ENCODE data around the gene SUGP1.

DNA sequence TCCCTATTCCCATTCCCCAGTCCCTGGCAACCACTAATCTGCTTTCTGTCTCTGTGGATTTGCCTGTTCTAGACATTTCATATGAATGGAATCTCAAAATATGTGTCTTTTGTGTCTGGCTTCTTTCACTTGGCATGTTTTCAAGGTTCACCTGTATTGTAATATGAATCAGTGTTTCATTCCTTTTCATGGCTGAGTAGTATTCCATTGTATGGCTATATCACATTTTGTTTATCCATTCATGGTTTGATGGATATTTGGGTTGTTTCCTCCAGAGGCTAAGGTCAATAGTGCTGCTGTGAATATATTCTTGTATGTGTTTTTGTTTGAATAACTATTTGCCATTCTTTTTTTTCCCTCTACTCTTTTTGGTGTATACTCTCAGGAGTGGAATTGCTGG lies 84.1 kb downstream of the SUGP1 start:
- TF ChIP-seq, protein P1, sequence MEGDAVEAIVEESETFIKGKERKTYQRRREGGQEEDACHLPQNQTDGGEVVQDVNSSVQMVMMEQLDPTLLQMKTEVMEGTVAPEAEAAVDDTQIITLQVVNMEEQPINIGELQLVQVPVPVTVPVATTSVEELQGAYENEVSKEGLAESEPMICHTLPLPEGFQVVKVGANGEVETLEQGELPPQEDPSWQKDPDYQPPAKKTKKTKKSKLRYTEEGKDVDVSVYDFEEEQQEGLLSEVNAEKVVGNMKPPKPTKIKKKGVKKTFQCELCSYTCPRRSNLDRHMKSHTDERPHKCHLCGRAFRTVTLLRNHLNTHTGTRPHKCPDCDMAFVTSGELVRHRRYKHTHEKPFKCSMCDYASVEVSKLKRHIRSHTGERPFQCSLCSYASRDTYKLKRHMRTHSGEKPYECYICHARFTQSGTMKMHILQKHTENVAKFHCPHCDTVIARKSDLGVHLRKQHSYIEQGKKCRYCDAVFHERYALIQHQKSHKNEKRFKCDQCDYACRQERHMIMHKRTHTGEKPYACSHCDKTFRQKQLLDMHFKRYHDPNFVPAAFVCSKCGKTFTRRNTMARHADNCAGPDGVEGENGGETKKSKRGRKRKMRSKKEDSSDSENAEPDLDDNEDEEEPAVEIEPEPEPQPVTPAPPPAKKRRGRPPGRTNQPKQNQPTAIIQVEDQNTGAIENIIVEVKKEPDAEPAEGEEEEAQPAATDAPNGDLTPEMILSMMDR (conservative IDR thresholded peaks at IDR 0.05; ENCODE audit: low read length): no peak
- TF ChIP-seq EZH2phosphoT487 (IDR thresholded peaks at IDR 0.05; ENCODE audit: borderline replicate concordance, low read depth, low read length): no peak

Measured in OCI-LY7 (cell line).